ENCODE results near the gene OPHN1.

Gene OPHN1

GRCh38 chrX:68234171-68234910 is 199.0 kb downstream of the OPHN1 start:
- DNase-seq, result no peak

DNA sequence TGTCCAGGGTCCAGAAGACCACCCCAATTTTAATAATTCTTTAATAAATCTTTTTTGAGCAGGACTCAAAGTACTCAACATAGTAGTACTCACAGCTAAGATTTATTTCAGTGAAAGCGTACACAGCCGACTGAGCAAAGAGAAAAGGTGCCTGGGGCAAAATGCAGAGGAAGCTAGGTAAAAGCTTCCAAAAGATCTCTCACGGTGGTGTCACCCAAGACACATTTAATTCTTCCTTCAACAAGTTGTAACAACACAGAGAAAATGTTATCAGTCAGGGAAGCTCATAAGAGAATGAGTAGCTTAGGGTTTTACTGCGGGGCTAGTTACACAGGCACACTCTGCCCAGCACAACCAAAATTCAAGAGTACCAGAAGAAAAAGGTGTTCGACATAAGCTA is 201.1 kb downstream of the OPHN1 start:
- DNase-seq, result no peak

GRCh38 chrX:68209008-68209407 is 224.3 kb downstream of the OPHN1 start:
- DNase-seq, result no peak

GRCh38 chrX:68204521-68205038 is 228.7 kb downstream of the OPHN1 start:
- DNase-seq, result no peak

GRCh38 chrX:68203646-68204045 is 229.6 kb downstream of the OPHN1 start:
- no peak for DNase-seq

GRCh38 chrX:68203211-68203610 is 230.1 kb downstream of the OPHN1 start:
- DNase-seq, result no peak

- no peak for DNase-seq
Measured at GRCh38 chrX:68199062-68199848, 234.0 kb downstream of the OPHN1 start.

- peak; percentile 37 for DNase-seq
Measured at GRCh38 chrX:68196939-68197791, 236.1 kb downstream of the OPHN1 start.

GRCh38 chrX:68195561-68195960 is 237.7 kb downstream of the OPHN1 start:
- DNase-seq, result no peak

- DNase-seq, result no peak
Measured at GRCh38 chrX:68193786-68194185, 239.5 kb downstream of the OPHN1 start.

DNA sequence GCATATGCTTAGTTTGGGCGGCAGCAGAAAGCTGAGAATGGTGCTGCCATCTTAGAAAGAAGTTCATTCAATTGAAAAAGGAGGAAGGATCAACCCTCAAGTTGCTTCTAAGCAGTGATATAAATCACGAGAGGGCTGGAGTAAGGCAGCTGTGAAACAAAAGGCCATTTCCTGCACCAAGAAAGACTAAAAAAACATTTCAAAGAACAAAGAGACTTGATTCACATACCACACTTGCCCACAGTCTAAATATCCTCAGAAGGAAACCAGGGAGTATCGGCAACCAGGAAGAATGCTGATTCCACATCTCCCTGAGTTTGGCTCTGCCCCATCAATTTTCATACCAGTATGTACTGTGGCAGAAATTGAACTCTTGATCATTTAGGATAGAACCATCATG is 240.1 kb downstream of the OPHN1 start:
- DNase-seq, result no peak

GRCh38 chrX:68190799-68191198 is 242.5 kb downstream of the OPHN1 start:
- DNase-seq, result no peak

DNA sequence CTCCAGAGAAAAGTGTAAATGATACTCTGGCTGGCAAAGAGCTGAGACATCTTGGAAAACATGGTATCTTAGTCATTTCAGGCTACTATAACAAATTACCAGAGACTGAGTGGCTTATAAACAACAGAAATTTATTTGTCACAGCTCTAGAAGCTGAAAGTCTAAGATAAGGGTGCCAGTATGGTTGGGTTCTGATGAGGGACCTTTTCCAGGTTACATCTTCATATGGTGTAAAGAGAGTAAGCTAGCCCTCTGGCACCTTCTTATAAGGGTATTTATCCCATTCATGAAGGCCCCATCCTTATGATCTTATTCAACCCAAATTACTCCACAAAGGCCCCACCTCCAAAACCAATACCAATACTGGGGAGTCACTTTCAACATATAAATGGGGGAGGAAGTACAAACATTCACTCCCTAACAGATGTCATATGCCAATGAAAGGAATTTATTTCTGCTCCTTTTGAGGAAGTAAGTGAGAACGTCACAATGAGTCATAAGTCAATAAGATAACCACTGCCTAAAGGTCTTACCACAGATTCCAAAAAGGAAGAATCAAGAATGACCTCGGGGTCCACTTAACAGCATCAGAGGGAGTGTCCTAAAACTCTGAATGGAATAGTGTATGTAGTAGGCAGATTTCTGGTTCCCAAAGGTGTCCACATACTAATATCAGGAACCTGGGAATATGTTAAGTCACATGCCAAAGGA is 246.6 kb downstream of the OPHN1 start:
- DNase-seq, result no peak

- no peak for DNase-seq
Measured at GRCh38 chrX:68185161-68185560, 248.1 kb downstream of the OPHN1 start.

DNA sequence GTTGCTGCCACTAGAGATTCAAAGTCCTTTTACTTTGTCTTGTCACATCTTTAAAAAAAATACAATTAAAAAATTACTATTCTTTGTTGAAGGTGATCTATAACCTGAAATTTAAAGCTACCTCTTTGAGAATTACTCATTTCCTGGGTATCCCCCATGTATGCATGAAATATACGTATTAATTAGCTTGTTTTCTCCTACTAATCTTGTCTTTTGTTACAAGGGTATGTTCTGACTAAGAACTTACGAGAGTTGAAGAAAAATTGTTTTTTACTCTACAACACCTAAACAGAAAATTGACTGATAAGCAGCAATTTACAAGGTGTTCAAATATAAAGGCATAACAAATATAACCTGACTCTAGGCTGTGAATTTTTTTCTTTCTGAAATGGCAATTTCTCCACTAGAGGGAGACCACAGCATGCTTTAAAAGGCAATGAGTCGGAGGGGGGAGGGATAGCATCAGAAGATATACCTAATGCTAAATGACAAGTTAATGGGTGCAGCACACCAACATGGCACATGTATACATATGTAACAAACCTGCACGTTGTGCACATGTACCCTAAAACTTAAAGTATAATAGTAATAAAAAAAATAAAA is 249.6 kb downstream of the OPHN1 start:
- DNase-seq, result no peak

- no peak for DNase-seq
Measured at GRCh38 chrX:68180579-68180978, 252.7 kb downstream of the OPHN1 start.

DNA sequence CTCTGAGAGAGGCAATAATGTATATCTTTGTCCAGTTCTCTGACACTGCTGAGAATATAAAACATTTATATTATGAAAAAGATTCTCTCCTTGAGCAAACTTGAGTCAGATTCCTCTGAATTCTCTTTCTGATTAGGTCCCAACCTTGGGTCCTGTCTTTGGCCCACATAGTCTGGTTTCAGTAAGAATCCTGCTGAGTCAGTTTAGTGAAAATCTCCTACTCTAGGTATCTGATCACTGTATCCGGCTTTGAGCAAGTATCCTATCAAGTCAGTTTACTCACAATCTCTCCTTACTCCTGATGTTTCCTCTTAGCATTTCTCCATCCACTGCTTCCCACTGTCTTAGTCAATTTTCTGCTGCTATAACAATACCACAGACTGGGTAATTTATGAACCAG is 253.9 kb downstream of the OPHN1 start:
- DNase-seq, result no peak

DNA sequence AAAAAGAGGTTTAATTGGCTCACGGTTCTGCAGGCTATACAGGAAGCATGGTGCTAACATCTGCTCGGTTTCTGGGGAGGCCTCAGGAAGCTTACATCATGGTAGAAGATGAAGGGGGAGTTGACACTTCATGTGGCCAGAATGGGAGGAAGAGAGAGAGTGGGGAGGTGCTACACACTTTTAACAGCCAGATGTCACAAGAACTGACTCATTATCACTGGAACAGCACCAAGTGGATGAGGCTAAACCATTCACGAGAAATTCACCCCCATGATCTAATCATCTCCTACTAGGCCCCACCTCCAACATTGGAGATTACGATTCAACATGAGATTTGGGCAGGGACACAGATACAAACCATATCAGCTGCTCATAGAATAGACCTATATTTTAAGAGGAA is 255.8 kb downstream of the OPHN1 start:
- no peak for DNase-seq

GRCh38 chrX:68175562-68175961 is 257.7 kb downstream of the OPHN1 start:
- no peak for DNase-seq

DNA sequence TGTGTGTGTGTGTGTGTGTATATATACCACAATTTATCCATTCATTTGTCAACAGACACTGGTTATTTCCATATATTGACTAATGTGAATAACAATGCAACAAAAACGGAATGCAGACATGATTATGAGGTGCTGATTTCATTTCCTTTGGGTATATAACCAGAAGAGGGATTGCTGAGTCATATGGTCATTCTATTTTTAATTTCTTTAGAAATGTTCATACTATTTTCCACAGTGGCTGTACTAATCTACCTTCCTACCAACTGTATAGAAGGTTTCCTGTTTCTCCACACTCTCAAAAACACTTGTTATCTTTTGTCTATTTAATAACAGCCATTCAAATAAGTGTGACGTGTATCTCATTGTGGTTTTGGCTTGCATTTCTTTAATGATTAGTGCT is 269.9 kb downstream of the OPHN1 start:
- DNase-seq, result no peak

GRCh38 chrX:68147848-68148247 is 285.4 kb downstream of the OPHN1 start:
- DNase-seq, result no peak

GRCh38 chrX:68146054-68146453 is 287.2 kb downstream of the OPHN1 start:
- no peak for DNase-seq

Measured in midbrain (tissue), 1 donor.